MM.1S (cell line): ENCODE results near the gene POU2AF2.

Experiments
- DNase-seq: peaks from one replicate; pipeline ENCODE4 v3.0.0-alpha.2; 2015
- H2AFZ ChIP-seq: fragments of 300-600 bp; sonication (generic); 2 replicates; pipeline ENCODE4 v1.6.0; 2016; ENCODE audit warnings: antibody characterized with exemption, low read length
- H3F3A ChIP-seq: fragments of 300-600 bp; sonication (generic); 2 replicates; pipeline ENCODE4 v1.6.1; 2016; ENCODE audit warnings: mild to moderate bottlenecking, antibody characterized with exemption, low read length, moderate library complexity, mixed read lengths; ENCODE audit not compliant: insufficient read depth
- H3K27ac ChIP-seq: fragments of 300-600 bp; sonication (generic); 2 replicates; pipeline ENCODE4 v1.5.1; 2016; ENCODE audit warnings: mild to moderate bottlenecking, low read length
- H3K27me3 ChIP-seq: fragments of 300-600 bp; sonication (generic); replicated peaks from 2 replicates; pipeline ENCODE4 v1.6.0; 2016; ENCODE audit warnings: low read length; ENCODE audit not compliant: insufficient read depth
- H3K36me3 ChIP-seq: fragments of 300-600 bp; sonication (generic); replicated peaks from 2 replicates; pipeline ENCODE4 v1.6.1; 2016; ENCODE audit warnings: mild to moderate bottlenecking, low read length, mixed read lengths; ENCODE audit not compliant: insufficient read depth
- H3K4me1 ChIP-seq: fragments of 300-600 bp; sonication (generic); 2 replicates; pipeline ENCODE4 v1.6.1; 2016; ENCODE audit warnings: low read length, mixed read lengths
- H3K4me2 ChIP-seq: fragments of 300-600 bp; sonication (generic); 2 replicates; pipeline ENCODE4 v1.6.0; 2016; ENCODE audit warnings: low read depth, low read length
- H3K4me3 ChIP-seq: fragments of 300-600 bp; sonication (generic); 2 replicates; pipeline ENCODE4 v1.5.1; 2016; ENCODE audit warnings: low read length, mixed read lengths
- H3K79me2 ChIP-seq: fragments of 300-600 bp; sonication (generic); 2 replicates; pipeline ENCODE4 v1.6.1; 2016; ENCODE audit warnings: mixed run types, low read length, mixed read lengths
- H3K9ac ChIP-seq: fragments of 300-600 bp; sonication (generic); 2 replicates; pipeline ENCODE4 v1.6.1; 2016; ENCODE audit warnings: low read length, mixed read lengths
- H3K9me2 ChIP-seq: fragments of 300-600 bp; sonication (generic); replicated peaks from 2 replicates; pipeline ENCODE4 v1.6.1; 2016; ENCODE audit warnings: mild to moderate bottlenecking, low read length, mixed read lengths; ENCODE audit not compliant: insufficient read depth
- H3K9me3 ChIP-seq: fragments of 300-600 bp; sonication (generic); replicated peaks from 2 replicates; pipeline ENCODE4 v1.6.1; 2016; ENCODE audit warnings: mild to moderate bottlenecking, low read length, mixed read lengths; ENCODE audit not compliant: insufficient read depth
- H4K20me1 ChIP-seq: fragments of 300-600 bp; sonication (generic); 2 replicates; pipeline ENCODE4 v1.6.1; 2016; ENCODE audit warnings: mild to moderate bottlenecking, low read length, moderate library complexity, mixed read lengths; ENCODE audit not compliant: insufficient read depth
- EZH2 ChIP-seq: fragments of 300-600 bp; sonication (generic); optimal IDR thresholded peaks from 2 replicates; pipeline ENCODE3; 2017; ENCODE audit warnings: low read depth, mild to moderate bottlenecking, antibody characterized with exemption, low read length, mixed read lengths
- EZH2phosphoT487 ChIP-seq: fragments of 300-600 bp; sonication (generic); IDR thresholded peaks from 2 replicates; pipeline ENCODE4 v1.6.1; 2018; ENCODE audit warnings: antibody characterized with exemption, low read length
- TF ChIP-seq, protein P1 (sequence below): fragments of 300-600 bp; sonication (generic); IDR thresholded peaks from 2 replicates; pipeline ENCODE4 v1.5.1; 2016; ENCODE audit warnings: antibody characterized with exemption, low read length, mixed read lengths

POU2AF2 gene

DNA sequence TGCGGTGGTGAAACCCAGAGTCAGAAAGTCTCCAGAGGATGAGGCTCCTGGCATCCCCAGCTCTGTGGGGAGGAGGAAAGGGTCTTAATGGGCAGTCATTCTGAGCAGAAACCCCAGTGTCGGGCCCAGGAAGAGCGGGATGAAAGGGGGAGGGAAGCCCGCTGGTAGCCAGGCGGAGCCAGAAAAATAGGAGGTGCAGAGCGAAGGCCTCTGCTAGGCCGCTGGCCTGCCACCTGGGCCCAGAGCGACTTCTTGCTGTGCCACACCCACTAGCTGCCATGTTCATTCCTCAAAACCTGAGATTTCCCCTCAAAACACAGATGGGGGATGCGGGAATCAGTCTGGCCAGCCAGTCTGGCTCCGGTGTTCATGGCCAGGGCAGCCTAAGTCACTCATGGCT lies 52.2 kb downstream of the POU2AF2 start:
- Histone ChIP-seq H3K9ac (no peak overlapping the region), H3K9me3 (no peaks in the 10 kb centered on the region), H3K79me2 (no peaks in the 10 kb centered on the region), H3K27ac (no peak overlapping the region), H4K20me1 (no peaks in the 10 kb centered on the region), H2AFZ (no peak overlapping the region), H3K4me3 (no peak overlapping the region), H3K27me3 (no peaks in the 10 kb centered on the region), H3K4me1 (no peaks in the 10 kb centered on the region), H3K9me2 (no peaks in the 10 kb centered on the region), H3K4me2 (no peak overlapping the region), H3K36me3 (no peaks in the 10 kb centered on the region), H3F3A (no peaks in the 10 kb centered on the region)
- no peak for DNase-seq
- no peak for TF ChIP-seq EZH2phosphoT487
- TF ChIP-seq EZH2: no peak
- TF ChIP-seq, protein P1, sequence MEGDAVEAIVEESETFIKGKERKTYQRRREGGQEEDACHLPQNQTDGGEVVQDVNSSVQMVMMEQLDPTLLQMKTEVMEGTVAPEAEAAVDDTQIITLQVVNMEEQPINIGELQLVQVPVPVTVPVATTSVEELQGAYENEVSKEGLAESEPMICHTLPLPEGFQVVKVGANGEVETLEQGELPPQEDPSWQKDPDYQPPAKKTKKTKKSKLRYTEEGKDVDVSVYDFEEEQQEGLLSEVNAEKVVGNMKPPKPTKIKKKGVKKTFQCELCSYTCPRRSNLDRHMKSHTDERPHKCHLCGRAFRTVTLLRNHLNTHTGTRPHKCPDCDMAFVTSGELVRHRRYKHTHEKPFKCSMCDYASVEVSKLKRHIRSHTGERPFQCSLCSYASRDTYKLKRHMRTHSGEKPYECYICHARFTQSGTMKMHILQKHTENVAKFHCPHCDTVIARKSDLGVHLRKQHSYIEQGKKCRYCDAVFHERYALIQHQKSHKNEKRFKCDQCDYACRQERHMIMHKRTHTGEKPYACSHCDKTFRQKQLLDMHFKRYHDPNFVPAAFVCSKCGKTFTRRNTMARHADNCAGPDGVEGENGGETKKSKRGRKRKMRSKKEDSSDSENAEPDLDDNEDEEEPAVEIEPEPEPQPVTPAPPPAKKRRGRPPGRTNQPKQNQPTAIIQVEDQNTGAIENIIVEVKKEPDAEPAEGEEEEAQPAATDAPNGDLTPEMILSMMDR: no peak

DNA sequence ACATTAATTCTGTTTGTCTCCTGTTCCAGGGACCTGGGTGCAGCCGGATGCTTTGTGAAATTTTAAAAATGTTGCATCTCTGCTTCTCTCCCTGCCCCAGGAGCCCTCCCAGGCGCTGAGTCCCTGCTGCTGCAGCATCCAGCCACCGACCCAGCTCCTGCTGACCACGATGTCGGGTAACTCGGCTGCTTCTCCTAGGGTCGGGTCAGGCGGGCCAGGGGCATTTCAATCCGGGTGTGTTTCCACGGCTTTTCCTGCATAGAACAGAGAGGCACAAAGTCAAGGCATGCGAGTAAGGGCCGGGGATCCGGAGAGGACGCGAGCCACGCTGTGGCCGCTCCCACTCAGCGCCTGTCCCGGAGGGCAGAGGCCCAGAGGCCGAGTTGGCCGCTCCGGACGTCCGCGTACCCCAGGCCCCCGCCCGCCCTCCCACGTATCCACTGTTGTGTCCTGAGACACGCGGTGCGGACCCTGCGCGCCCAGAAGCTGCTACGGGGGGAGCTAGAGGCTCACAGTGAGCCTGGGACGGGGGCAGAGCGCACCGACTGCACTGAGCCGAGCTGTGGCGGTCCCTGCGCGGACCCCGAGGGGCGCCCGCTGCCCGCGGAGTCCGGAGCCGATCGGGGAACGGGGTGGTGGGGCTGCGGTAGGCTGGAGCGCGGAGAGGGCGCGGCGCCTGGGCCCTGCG lies 53.0 kb downstream of the POU2AF2 start, which contains the start of gene POU2AF3:
Gene POU2AF3 (plus strand): TSS at position 134 of the 688 bp plus-strand sequence. CDS start 36 bp downstream, at position 170.
- Histone ChIP-seq H3K4me3 (no peak within 1 kb of the TSS), H3K27ac (no peak within 1 kb of the TSS), H3K27me3 (no peaks in the 10 kb centered on the region), H3K4me1 (no peaks in the 10 kb centered on the region), H3K4me2 (no peak within 1 kb of the TSS), H3F3A (no peaks in the 10 kb centered on the region), H3K9ac (no peak within 1 kb of the TSS), H3K36me3 (no peaks in the 10 kb centered on the region), H3K9me3 (no peaks in the 10 kb centered on the region), H4K20me1 (no peaks in the 10 kb centered on the region), H3K79me2 (no peaks in the 10 kb centered on the region), H2AFZ (no peak within 1 kb of the TSS), H3K9me2 (no peaks in the 10 kb centered on the region)
- DNase-seq: no peak
- TF ChIP-seq, protein P1: no peak
- TF ChIP-seq EZH2phosphoT487 (no peak), EZH2 (no peak)

DNA sequence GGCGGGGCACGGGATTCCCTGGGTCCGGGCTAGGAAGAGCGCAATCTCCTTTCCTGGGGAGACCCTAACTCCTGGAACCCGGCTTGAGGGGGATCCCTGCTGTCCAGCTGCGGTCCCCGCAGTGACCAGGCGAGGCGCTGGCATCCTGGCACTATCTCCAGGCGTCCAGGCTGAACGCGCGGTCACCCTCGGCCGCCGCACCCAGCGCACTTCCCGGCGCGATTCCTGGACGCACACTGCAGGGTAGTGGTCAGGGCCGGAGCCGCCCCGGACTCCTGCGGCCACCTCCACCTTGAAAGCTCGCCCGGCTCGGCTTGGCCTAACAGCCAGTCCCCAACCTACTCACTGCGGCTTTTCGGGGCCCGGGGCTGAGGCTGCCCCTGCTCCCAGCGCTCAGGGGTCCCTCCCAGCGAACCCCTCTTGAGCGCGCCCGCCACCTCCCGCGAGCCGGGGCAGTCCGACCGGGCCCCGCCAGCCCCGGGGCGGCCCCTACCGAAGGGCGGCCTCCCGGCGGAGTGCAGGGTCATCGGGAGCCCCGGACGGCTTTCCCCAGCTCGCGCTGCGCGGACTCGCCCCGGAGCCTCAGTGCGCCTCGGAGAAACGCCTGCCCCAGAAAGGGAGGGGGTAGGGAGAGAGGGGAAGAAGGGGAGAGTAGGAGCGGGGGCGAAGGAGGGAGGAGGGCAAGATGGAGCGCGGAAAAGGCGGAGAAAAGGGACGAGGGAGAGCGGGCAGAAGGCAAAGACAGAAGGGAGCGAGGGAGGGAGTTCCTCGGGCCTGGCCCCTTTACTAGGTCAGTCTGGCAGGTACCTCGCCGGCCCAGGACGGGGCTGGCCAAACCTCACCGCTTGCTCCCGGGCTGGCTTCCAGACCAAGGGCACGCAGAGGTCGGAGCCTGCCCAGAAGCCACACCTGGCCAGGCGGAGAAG lies 53.8 kb downstream of the POU2AF2 start:
- Histone ChIP-seq H3K79me2 (no peaks in the 10 kb centered on the region), H3K36me3 (no peaks in the 10 kb centered on the region), H3K27me3 (no peaks in the 10 kb centered on the region), H3F3A (no peaks in the 10 kb centered on the region), H3K9me2 (no peaks in the 10 kb centered on the region), H3K4me3 (no peak overlapping the region), H2AFZ (no peak overlapping the region), H3K27ac (no peak overlapping the region), H3K4me1 (no peaks in the 10 kb centered on the region), H3K9ac (no peak overlapping the region), H4K20me1 (no peaks in the 10 kb centered on the region), H3K4me2 (no peak overlapping the region), H3K9me3 (no peaks in the 10 kb centered on the region)
- TF ChIP-seq EZH2phosphoT487: no peak
- DNase-seq: no peak
